ENCODE data around the gene RIBC2.
"Not testable (repeated sequence)": the region's sequence is repeated elsewhere in the genome, so short reads cannot be mapped to it uniquely, and the experiment has no call there.

Gene RIBC2

DNA sequence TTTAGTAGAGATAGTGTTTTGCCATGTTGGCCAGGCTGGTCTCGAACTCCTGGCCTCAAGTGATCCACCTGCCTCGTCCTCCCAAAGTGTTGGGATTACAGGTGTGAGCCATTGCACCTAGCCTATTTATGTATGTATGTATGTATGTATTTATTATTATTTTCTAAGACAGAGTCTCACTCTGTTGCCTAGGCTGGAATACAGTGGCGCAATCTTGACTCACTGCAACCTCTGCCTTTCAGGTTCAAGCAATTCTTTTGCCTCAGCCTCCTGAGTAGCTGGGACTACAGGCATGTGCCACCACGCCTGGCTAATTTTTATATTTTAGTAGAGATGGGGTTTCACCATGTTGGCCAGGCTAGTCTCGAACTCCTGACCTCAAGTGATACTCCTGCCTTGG, 35.9 kb downstream of the RIBC2 start:
- not testable (repeated sequence) for DNase-seq (ENCODE audit: low read depth in 2 of 2)

- no peak for DNase-seq (ENCODE audit: low read depth in 2 of 2)
Measured at GRCh38 chr22:45450101-45450785, 36.8 kb downstream of the RIBC2 start.

- no peak for DNase-seq (ENCODE audit: low read depth in 2 of 2)
Measured at GRCh38 chr22:45450921-45451651, 37.6 kb downstream of the RIBC2 start.

GRCh38 chr22:45451972-45452371, 38.5 kb downstream of the RIBC2 start:
- DNase-seq (ENCODE audit: low read depth in 2 of 2), result no peak

- DNase-seq (ENCODE audit: low read depth in 2 of 2), result no peak
Measured at GRCh38 chr22:45452565-45453379, 39.3 kb downstream of the RIBC2 start.

DNA sequence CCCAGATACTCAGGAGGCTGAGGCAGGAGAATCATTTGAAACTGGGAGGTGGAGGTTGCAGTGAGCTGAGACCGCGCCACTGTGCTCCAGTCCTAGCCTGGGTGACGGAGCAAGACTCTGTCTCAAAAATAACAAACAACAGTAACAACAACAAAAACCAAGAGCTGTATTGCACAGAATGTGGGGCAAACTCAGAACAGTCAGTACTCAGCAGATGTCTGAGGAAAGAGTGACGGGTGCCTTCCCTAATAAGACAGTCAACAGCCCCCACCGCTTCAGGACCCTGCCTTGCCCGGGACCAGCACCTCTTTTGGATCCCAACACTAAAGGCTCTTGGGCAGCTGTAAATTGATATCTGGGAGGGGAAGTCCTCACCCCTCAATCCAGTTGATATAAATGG, 40.3 kb downstream of the RIBC2 start:
- DNase-seq (ENCODE audit: low read depth in 2 of 2), result no peak

DNA sequence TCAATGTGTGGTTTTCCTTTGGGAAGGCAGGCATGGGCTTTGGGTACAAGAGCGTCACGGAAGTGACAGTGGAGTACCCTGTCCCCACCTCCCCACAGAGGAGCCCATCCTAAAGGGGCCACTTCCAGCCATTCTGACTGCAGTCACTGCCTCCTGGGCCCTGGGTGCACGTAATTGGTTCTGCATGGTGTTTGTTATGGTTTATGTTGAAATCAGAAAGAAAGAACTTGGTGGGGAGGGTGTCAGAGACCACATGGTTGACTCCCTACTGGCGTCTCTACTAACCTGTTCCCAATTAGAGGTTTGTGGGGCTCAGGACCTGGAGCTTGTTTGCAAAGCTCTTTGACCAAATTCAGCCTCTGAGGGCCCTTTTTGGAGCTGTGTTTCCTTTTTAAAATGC, 40.8 kb downstream of the RIBC2 start:
- DNase-seq (ENCODE audit: low read depth in 2 of 2), result no peak

- DNase-seq (ENCODE audit: low read depth in 2 of 2), result no peak
Measured at GRCh38 chr22:45455212-45455611, 41.7 kb downstream of the RIBC2 start.

- no peak for DNase-seq (ENCODE audit: low read depth in 2 of 2)
Measured at GRCh38 chr22:45455621-45456020, 42.1 kb downstream of the RIBC2 start.

DNA sequence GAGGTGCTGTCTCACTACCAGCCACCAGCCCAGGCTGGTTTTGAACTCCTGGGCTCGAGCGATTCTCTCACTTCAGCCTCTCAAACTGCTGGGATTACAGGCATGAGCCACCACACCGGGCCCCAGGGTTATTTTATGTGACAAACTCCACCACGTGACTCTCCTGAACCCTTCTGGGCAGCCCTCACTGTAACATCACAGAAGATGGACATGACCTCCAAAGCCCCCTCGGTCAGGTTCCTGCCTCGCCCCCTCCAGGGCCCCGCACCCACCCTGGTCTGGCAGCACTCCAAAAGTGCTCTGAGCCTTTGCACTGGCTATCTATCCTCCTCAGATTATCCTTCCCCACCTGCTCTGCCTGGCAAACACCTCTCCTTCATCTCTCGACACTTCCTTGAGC, 43.3 kb downstream of the RIBC2 start:
- no peak for DNase-seq (ENCODE audit: low read depth in 2 of 2)

DNA sequence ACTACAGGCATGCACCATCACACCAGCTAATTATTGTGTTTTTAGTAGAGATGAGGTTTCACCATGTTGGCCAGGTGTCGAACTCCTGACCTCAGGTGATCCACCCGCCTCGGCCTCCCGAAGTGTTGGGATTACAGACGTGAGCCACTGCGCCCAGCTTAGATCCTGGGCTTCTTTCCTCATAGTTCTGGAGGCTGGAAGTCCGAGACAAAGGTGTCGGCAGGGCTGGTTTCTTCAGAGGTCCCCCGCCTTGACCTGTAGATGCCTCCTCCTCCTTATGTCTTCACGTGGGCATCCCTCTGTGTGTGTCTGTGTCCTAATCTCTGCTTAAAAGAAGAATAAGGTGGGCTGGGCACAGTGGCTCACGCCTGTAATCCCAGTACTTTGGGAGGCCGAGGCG, 45.0 kb downstream of the RIBC2 start:
- no peak for DNase-seq (ENCODE audit: low read depth in 2 of 2)

- no peak for DNase-seq (ENCODE audit: low read depth in 2 of 2)
Measured at GRCh38 chr22:45459235-45459634, 45.7 kb downstream of the RIBC2 start.

DNA sequence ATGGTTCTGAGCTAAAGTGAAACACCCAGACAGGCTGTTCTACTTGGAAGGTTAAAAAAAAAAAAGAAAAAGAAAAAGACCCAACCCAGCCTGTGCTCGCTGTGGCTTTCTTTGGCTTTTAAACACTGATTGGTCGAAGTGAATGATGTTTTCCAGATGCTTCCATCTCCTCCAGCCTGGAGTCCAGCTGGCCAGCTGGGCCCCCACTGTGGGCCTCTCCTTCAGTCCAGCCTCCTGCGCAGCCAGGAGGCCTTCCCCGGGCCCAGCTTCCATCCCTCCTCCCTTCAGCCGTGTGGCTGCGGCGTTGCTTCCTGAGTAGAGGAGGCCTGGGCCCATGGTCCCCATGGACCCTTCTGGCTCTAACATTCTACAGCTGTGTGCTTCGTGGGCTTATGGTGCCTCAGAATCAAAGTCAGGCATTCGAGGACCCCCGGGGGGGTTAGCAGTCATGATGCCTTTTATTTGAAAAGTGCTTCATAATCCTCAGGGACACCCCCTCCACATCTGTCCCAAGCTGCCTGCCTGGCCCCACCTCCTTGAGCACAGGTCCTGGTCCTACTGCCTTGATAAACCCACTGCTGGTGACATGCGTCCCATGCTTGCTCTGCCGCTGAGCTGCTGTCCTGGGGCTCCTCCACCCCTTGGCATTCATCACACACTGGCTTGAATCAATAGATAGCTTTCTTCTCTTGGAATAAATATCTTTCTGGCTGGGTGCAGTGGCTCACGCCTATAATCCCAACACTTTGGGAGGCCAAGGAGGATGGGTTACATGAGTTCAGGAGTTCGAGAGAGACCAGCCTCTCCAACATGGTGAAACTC, 47.0 kb downstream of the RIBC2 start:
- no peak for DNase-seq (ENCODE audit: low read depth in 2 of 2)

- DNase-seq (ENCODE audit: low read depth in 2 of 2), result no peak
Measured at GRCh38 chr22:45462034-45462655, 48.7 kb downstream of the RIBC2 start.

GRCh38 chr22:45463691-45464090, 50.2 kb downstream of the RIBC2 start:
- not testable (repeated sequence) for DNase-seq (ENCODE audit: low read depth in 2 of 2)

- DNase-seq (ENCODE audit: low read depth in 2 of 2), result no peak
Measured at GRCh38 chr22:45465633-45466032, 52.1 kb downstream of the RIBC2 start.

DNA sequence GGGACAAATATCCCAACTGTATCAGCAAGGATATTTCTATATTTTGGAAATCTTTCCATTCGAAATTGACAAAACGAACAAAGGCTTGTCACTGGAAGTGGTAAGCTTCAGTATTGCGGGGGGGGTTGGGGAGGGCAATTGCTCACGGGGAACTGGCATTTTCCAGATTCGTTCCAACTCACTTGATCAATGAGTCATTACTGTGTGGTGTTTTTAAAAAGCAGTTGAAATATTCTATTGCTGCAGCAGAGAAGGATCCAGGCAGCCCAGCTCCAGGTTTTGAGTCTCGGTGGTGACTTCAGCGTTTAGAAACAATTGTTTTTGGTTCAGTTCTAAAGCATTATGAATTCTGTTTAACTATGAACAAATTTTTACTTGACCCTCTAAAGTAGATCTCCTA, 55.4 kb downstream of the RIBC2 start:
- no peak for DNase-seq (ENCODE audit: low read depth in 2 of 2)

DNA sequence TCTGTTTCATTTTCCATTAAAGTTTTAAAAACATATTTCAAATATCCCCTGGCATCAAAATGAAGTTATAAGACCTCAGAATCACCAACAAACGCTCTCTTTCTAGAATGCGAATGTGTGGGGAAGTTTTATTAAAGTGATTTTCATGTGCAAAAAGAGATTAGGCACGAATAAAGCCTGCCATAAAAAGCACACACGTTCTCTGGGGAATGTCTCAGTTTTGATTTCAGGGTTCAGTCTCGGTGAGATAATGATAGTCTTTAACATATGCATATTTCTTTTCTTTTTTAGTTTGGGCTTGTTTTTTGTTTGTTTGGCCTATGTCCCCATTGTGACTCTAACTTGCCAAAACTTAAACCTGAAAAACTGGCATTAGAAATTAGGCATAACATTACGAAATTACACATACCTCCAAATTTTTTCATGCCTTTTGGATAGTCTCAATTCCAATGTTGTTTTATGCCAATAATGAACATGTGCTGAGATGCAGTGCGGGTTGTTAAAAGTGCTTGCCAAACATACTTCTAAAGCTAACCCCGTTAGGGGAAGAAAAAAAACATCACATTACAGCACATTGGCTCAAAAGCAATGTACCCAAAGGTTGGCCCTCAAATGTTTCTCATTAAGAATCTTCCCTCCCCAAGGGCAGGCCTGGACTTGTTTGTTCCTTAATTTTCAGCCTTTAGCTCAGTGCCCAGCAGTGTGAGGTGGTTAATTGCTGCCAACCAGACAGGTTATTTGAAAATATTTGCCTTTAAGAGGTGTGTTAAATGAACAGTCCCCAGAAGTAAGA, 56.0 kb downstream of the RIBC2 start:
- no peak for DNase-seq (ENCODE audit: low read depth in 2 of 2)

- DNase-seq (ENCODE audit: low read depth in 2 of 2), result no peak
Measured at GRCh38 chr22:45470871-45471270, 57.4 kb downstream of the RIBC2 start.

- no peak for DNase-seq (ENCODE audit: low read depth in 2 of 2)
Measured at GRCh38 chr22:45472426-45472825, 58.9 kb downstream of the RIBC2 start.
